Sigmoid colon (tissue), 3 donors: ENCODE data around the gene PPFIA2.

ENCODE experiments used
- POLR2A ChIP-seq, 2 donors: fragments of 450-650 bp; IDR thresholded peaks; one replicate each; pipeline ENCODE4 v1.6.1; 2016; ENCODE audit warnings: antibody characterized with exemption in 2 of 2, mild to moderate bottlenecking in 2 of 2, moderate library complexity in 2 of 2
- TF ChIP-seq, protein P1 (sequence below), 4 experiments: fragments of 450-650 bp in 3 of 4; fragments of 200-600 bp in 1 of 4; IDR thresholded peaks; one replicate each; pipeline ENCODE4 v1.5.1; 2016 to 2019; ENCODE audit warnings: antibody characterized with exemption in 4 of 4, mild to moderate bottlenecking in 3 of 4, moderate library complexity in 2 of 4

DNA sequence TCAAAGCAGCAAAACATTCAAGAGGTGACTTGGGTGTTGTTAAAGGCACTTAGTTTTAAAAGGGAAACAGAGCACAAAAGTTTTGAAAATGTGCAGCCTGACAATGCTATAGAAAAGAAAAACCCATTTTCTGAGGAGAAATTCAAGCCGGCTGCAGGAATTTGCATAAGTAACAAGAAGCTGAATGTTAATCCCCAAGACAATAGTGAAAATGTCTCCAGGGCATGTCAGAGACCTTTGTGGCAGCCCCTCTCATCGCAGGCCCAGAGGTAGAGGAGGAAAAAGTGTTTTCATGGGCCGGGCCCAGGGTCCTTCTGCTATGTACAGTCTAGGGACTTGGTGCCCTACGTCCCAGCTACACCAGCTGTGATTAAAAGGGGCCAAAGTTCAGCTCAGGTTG lies 167.9 kb downstream of the PPFIA2 start:
- TF ChIP-seq POLR2A (IDR thresholded peaks at IDR 0.05): no peak
- TF ChIP-seq, protein P1, sequence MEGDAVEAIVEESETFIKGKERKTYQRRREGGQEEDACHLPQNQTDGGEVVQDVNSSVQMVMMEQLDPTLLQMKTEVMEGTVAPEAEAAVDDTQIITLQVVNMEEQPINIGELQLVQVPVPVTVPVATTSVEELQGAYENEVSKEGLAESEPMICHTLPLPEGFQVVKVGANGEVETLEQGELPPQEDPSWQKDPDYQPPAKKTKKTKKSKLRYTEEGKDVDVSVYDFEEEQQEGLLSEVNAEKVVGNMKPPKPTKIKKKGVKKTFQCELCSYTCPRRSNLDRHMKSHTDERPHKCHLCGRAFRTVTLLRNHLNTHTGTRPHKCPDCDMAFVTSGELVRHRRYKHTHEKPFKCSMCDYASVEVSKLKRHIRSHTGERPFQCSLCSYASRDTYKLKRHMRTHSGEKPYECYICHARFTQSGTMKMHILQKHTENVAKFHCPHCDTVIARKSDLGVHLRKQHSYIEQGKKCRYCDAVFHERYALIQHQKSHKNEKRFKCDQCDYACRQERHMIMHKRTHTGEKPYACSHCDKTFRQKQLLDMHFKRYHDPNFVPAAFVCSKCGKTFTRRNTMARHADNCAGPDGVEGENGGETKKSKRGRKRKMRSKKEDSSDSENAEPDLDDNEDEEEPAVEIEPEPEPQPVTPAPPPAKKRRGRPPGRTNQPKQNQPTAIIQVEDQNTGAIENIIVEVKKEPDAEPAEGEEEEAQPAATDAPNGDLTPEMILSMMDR (IDR thresholded peaks at IDR 0.05): no peak
